CD14-positive monocyte (primary cell): ENCODE measurements around the gene PHLPP1. TPM values are rescaled to one million over a fixed set of nuclear protein-coding genes. Genes with fewer than 3 reads are reported as not detected.

Experiments used
- DNase-seq, 3 donors: peaks; one replicate each; pipeline ENCODE4 v3.0.0-alpha.2; 2011 to 2022
- H2AFZ ChIP-seq: 2 replicates; pipeline ENCODE4 v1.6.0; 2012; ENCODE audit warnings: mild to moderate bottlenecking, low read depth, low read length, inconsistent platforms; ENCODE audit not compliant: insufficient read depth, poor library complexity, severe bottlenecking
- H3K27ac ChIP-seq, 2 donors: 1 replicate in 1 of 2; 2 replicates in 1 of 2; pipeline ENCODE4 v1.5.1; 2012 to 2013; ENCODE audit warnings: low read length in 2 of 2, control low read depth in 1 of 2, inconsistent platforms in 1 of 2, low read depth in 1 of 2, mild to moderate bottlenecking in 1 of 2
- H3K27me3 ChIP-seq, 2 donors: one replicate each; pipeline versions ENCODE4 v1.6.0 to v1.6.1; 2011 to 2013; ENCODE audit warnings: low read length in 2 of 2; ENCODE audit not compliant: control insufficient read depth in 2 of 2, insufficient read depth in 2 of 2
- H3K36me3 ChIP-seq, 2 donors: replicated peaks in 1 of 2; 1 replicate in 1 of 2; 2 replicates in 1 of 2; pipeline versions ENCODE4 v1.5.1 to v1.6.1; 2012 to 2013; ENCODE audit warnings: low read length in 2 of 2, control low read depth in 1 of 2, inconsistent platforms in 1 of 2, mild to moderate bottlenecking in 1 of 2; ENCODE audit not compliant: insufficient read depth in 2 of 2, control insufficient read depth in 1 of 2
- H3K4me1 ChIP-seq, 2 donors: 1 replicate in 1 of 2; 2 replicates in 1 of 2; pipeline versions ENCODE4 v1.5.1 to v1.6.1; 2012 to 2013; ENCODE audit warnings: low read length in 2 of 2, control low read depth in 1 of 2, inconsistent platforms in 1 of 2, mild to moderate bottlenecking in 1 of 2, moderate library complexity in 1 of 2; ENCODE audit not compliant: insufficient read depth in 2 of 2, control insufficient read depth in 1 of 2
- H3K4me2 ChIP-seq: replicated peaks from 2 replicates; pipeline ENCODE3; 2012; ENCODE audit warnings: low read length, moderate library complexity, mild to moderate bottlenecking; ENCODE audit not compliant: poor library complexity, severe bottlenecking; ENCODE audit errors: extremely low read depth
- H3K4me3 ChIP-seq, 3 experiments: fragments of 200-600 bp in 1 of 3; sonication (generic) in 1 of 3; replicated peaks in 1 of 3; 1 replicate in 2 of 3; 2 replicates in 1 of 3; pipeline ENCODE4 v1.5.1; 2011 to 2013; ENCODE audit warnings: low read length in 3 of 3, mild to moderate bottlenecking in 3 of 3, control low read depth in 2 of 3, low read depth in 2 of 3, inconsistent platforms in 1 of 3, moderate library complexity in 1 of 3
- H3K79me2 ChIP-seq: 2 replicates; pipeline ENCODE4 v1.6.0; 2012; ENCODE audit warnings: mild to moderate bottlenecking, control low read depth, inconsistent platforms, low read length, moderate library complexity; ENCODE audit not compliant: insufficient read depth
- H3K9ac ChIP-seq: 2 replicates; pipeline ENCODE4 v1.6.0; 2017; ENCODE audit warnings: low read length, mild to moderate bottlenecking; ENCODE audit not compliant: insufficient read depth, poor library complexity, severe bottlenecking
- H3K9me3 ChIP-seq, 2 donors: replicated peaks in 1 of 2; 1 replicate in 1 of 2; 2 replicates in 1 of 2; pipeline versions ENCODE4 v1.5.1 to v1.6.1; 2012 to 2013; ENCODE audit warnings: low read length in 2 of 2, control low read depth in 1 of 2; ENCODE audit not compliant: control insufficient read depth in 1 of 2, insufficient read depth in 1 of 2
- H4K20me1 ChIP-seq: 2 replicates; pipeline ENCODE4 v1.6.0; 2012; ENCODE audit warnings: mild to moderate bottlenecking, low read length, control low read depth, moderate library complexity; ENCODE audit not compliant: insufficient read depth
- H3K27ac Mint-ChIP-seq, 7 donors: one replicate each; pipeline ENCODE4 v1.8.0; 2020; ENCODE audit warnings: mild to moderate bottlenecking in 7 of 7, mixed read lengths in 7 of 7, moderate library complexity in 6 of 7, inconsistent platforms in 2 of 7
- H3K27me3 Mint-ChIP-seq, 3 donors: one replicate each; pipeline ENCODE4 v1.8.0; 2021 to 2022; ENCODE audit warnings: low read depth in 3 of 3, mild to moderate bottlenecking in 3 of 3, mixed read lengths in 3 of 3, moderate library complexity in 3 of 3, inconsistent platforms in 1 of 3
- H3K36me3 Mint-ChIP-seq, 2 donors: one replicate each; pipeline ENCODE4 v1.8.0; 2020; ENCODE audit warnings: mixed read lengths in 2 of 2, inconsistent platforms in 1 of 2, mild to moderate bottlenecking in 1 of 2
- H3K4me1 Mint-ChIP-seq: one replicate; pipeline ENCODE4 v1.8.0; 2020; ENCODE audit warnings: mild to moderate bottlenecking, mixed read lengths
- H3K4me3 Mint-ChIP-seq, 2 donors: one replicate each; pipeline ENCODE4 v1.8.0; 2020; ENCODE audit warnings: mild to moderate bottlenecking in 2 of 2, mixed read lengths in 2 of 2, moderate library complexity in 1 of 2
- H3K9me3 Mint-ChIP-seq, 7 donors: one replicate each; pipeline ENCODE4 v1.8.0; 2020 to 2022; ENCODE audit warnings: mixed read lengths in 7 of 7, mild to moderate bottlenecking in 6 of 7, moderate library complexity in 6 of 7, inconsistent platforms in 2 of 7
- WGBS: methylation state at CpG from one replicate; pipeline ENCODE4 v1.1.5; 2013; ENCODE audit warnings: missing lambda C conversion rate; ENCODE audit not compliant: insufficient coverage; 5-methylcytosine and 5-hydroxymethylcytosine counted together
- intact Hi-C, 2 donors: fragments of 100-400 bp; cut with micrococcal nuclease; formaldehyde crosslinking; loops; one replicate each; pipeline versions ENCODE4 v1.15.0 to v1.15.1; 2023
- polyA plus RNA-seq, 3 donors: library from polyadenylated mRNA; depleted of rRNA in 1 of 3; unstranded in 2 of 3; stranded (reverse) in 1 of 3; fragments of 300-500 nt in 2 of 3; fragments of >200 nt in 1 of 3; fragmentation: Illumina TruSeq in 2 of 3; gene quantifications; 1 replicate in 2 of 3; 2 replicates in 1 of 3; pipeline ENCODE4 v1.2.3, GENCODE V29; 2012 to 2021
- TF ChIP-seq, protein P1 (sequence below): fragments of 200-600 bp; IDR thresholded peaks from one replicate; pipeline ENCODE4 v1.8.0; 2022; ENCODE audit warnings: antibody characterized with exemption, mild to moderate bottlenecking

PHLPP1 gene
- polyA plus RNA-seq, 3 donors, result 0.04 to 2.0 (median 0.55) TPM

DNA sequence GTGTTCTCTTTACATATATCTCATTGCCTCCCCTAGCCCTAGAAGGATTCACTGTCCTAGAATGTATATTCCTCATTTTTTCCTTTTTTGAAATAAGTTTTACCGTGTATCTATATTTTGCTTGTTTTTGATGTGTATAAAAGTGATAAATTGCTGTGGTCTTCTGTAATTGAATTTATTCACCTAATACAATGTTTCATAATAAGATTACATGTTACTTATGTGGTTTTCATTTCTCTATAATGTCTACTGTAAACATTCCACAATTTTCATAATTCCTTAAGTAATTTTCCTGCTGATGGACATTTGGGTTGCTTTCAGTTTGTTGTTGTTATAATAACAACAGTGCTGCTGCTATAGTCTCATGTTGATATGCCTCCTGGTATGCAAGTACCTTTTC, 118.2 kb downstream of the PHLPP1 start:
- intact Hi-C loops, result no loop called here
- WGBS, result no CpG with 5 or more reads among the region's 1 CpG
- no peaks in the 10 kb centered on the region for H3K27me3 ChIP-seq

GRCh38 chr18:62834715-62835114, 119.4 kb downstream of the PHLPP1 start:
- H2AFZ ChIP-seq, result no peak overlapping the region
- H3K9ac ChIP-seq, result no peak overlapping the region
- no peak overlapping the region for H3K27ac ChIP-seq
- Mint-ChIP-seq H3K9me3 (no peaks in the 10 kb centered on the region), H3K4me3 (no peak overlapping the region), H3K4me1 (peaks cover 6% of the 10 kb centered on the region), H3K36me3 (peaks cover 8 to 11% of the 10 kb centered on the region in 2 donors), H3K27me3 (no peaks in the 10 kb centered on the region), H3K27ac (no peak overlapping the region)
- no peak overlapping the region for H3K4me2 ChIP-seq
- no peak for DNase-seq
- WGBS, result 97% methylated on average over 2 of the region's 4 CpGs
- H4K20me1 ChIP-seq, result no peaks in the 10 kb centered on the region
- no peaks in the 10 kb centered on the region for H3K4me1 ChIP-seq
- no peaks in the 10 kb centered on the region for H3K27me3 ChIP-seq
- H3K4me3 ChIP-seq, result no peak overlapping the region
- TF ChIP-seq, protein P1, sequence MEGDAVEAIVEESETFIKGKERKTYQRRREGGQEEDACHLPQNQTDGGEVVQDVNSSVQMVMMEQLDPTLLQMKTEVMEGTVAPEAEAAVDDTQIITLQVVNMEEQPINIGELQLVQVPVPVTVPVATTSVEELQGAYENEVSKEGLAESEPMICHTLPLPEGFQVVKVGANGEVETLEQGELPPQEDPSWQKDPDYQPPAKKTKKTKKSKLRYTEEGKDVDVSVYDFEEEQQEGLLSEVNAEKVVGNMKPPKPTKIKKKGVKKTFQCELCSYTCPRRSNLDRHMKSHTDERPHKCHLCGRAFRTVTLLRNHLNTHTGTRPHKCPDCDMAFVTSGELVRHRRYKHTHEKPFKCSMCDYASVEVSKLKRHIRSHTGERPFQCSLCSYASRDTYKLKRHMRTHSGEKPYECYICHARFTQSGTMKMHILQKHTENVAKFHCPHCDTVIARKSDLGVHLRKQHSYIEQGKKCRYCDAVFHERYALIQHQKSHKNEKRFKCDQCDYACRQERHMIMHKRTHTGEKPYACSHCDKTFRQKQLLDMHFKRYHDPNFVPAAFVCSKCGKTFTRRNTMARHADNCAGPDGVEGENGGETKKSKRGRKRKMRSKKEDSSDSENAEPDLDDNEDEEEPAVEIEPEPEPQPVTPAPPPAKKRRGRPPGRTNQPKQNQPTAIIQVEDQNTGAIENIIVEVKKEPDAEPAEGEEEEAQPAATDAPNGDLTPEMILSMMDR, result no peak
- H3K9me3 ChIP-seq, result no peaks in the 10 kb centered on the region
- intact Hi-C loops, result no loop called here
- no peaks in the 10 kb centered on the region for H3K36me3 ChIP-seq
- peaks cover 3% of the 10 kb centered on the region for H3K79me2 ChIP-seq

More for the DNA sequence above, 118.2 kb downstream of the PHLPP1 start:
- Mint-ChIP-seq H3K4me1 (peaks cover 12% of the 10 kb centered on the region), H3K27me3 (no peaks in the 10 kb centered on the region), H3K4me3 (no peak overlapping the region), H3K27ac (no peak overlapping the region), H3K9me3 (no peaks in the 10 kb centered on the region), H3K36me3 (peaks cover 6 to 8% of the 10 kb centered on the region in 2 donors)
- Histone ChIP-seq H3K9ac (no peak overlapping the region), H3K79me2 (peaks cover 3% of the 10 kb centered on the region), H3K4me2 (no peak overlapping the region), H3K4me3 (no peak overlapping the region), H4K20me1 (no peaks in the 10 kb centered on the region), H3K36me3 (no peaks in the 10 kb centered on the region), H2AFZ (no peak overlapping the region), H3K4me1 (peaks cover 4 to 10% of the 10 kb centered on the region in 2 donors), H3K27ac (no peak overlapping the region), H3K9me3 (no peaks in the 10 kb centered on the region)
- no peak for DNase-seq
- TF ChIP-seq, protein P1, result no peak
